OCI-LY7 (cell line): Measurements from ENCODE around the gene HUNK. TPM values are rescaled to one million over a fixed set of nuclear protein-coding genes. Genes with fewer than 3 reads are reported as not detected.

Experiments used
- BruUV-seq: library from RNA; stranded (reverse); fragments of 400-500 nt; replicated peaks from 2 replicates; lab custom pipeline; 2021; lab: Mats Ljungman, UMichigan
- CTCF ChIA-PET: fragments of 300-600 bp; sonication (Branson Sonifier 250); formaldehyde crosslinking; loops from one replicate; lab custom pipeline; 2022; ENCODE audit warnings: antibody characterized with exemption; ENCODE audit not compliant: unreplicated experiment; lab: Charles Lee
- POLR2A ChIA-PET: fragments of 300-600 bp; sonication (Branson Sonifier 250); formaldehyde crosslinking; loops from one replicate; lab custom pipeline; 2022; ENCODE audit warnings: antibody characterized with exemption; lab: Charles Lee
- DNase-seq: peaks from one replicate; pipeline ENCODE4 v3.0.0-alpha.2; 2015; ENCODE audit warnings: low spot score
- H2AFZ ChIP-seq: fragments of 200-600 bp; sonication (generic), shearing (Covaris generic); 2 replicates; pipeline ENCODE4 v1.6.1; 2014; ENCODE audit warnings: mild to moderate bottlenecking, antibody characterized with exemption, low read length, moderate library complexity
- H3K27ac ChIP-seq: fragments of 200-600 bp; sonication (generic); 2 replicates; pipeline ENCODE4 v1.5.1; 2014; ENCODE audit warnings: mixed run types, low read depth, mild to moderate bottlenecking, moderate library complexity, low read length, inconsistent platforms; ENCODE audit not compliant: poor library complexity, severe bottlenecking
- H3K36me3 ChIP-seq: fragments of 200-600 bp; sonication (generic); 2 replicates; pipeline ENCODE4 v1.6.1; 2014; ENCODE audit warnings: mild to moderate bottlenecking, antibody characterized with exemption, low read length, moderate library complexity, mixed read lengths; ENCODE audit not compliant: insufficient read depth
- H3K4me1 ChIP-seq: fragments of 200-600 bp; sonication (generic); 2 replicates; pipeline ENCODE4 v1.5.1; 2014; ENCODE audit warnings: mild to moderate bottlenecking, low read length; ENCODE audit not compliant: insufficient read depth, poor library complexity, severe bottlenecking
- H3K4me2 ChIP-seq: fragments of 200-600 bp; sonication (generic); 2 replicates; pipeline ENCODE4 v1.6.1; 2014; ENCODE audit warnings: mild to moderate bottlenecking, low read length
- H3K4me3 ChIP-seq: fragments of 200-600 bp; sonication (generic); 2 replicates; pipeline ENCODE4 v1.5.1; 2014; ENCODE audit warnings: mild to moderate bottlenecking, low read depth, low read length; ENCODE audit not compliant: poor library complexity, severe bottlenecking
- H3K79me2 ChIP-seq: fragments of 200-600 bp; sonication (generic); 2 replicates; pipeline ENCODE4 v1.6.1; 2016; ENCODE audit warnings: low read depth, mild to moderate bottlenecking, low read length, moderate library complexity, mixed read lengths; ENCODE audit not compliant: insufficient read depth
- H3K9me2 ChIP-seq: fragments of 200-600 bp; sonication (generic); 2 replicates; pipeline ENCODE4 v1.6.1; 2016; ENCODE audit warnings: mild to moderate bottlenecking, low read length, mixed read lengths; ENCODE audit not compliant: insufficient read depth
- H3K9me3 ChIP-seq: fragments of 200-600 bp; sonication (generic); 2 replicates; pipeline ENCODE4 v1.6.1; 2014; ENCODE audit warnings: mild to moderate bottlenecking, mixed run types, low read length, mixed read lengths
- H4K20me1 ChIP-seq: fragments of 200-600 bp; sonication (generic); 2 replicates; pipeline ENCODE4 v1.6.1; 2014; ENCODE audit warnings: mild to moderate bottlenecking, antibody characterized with exemption, low read length, moderate library complexity, mixed read lengths; ENCODE audit not compliant: insufficient read depth
- EZH2phosphoT487 ChIP-seq: fragments of 200-600 bp; sonication (generic); IDR thresholded peaks from 2 replicates; pipeline ENCODE4 v1.6.1; 2018; ENCODE audit warnings: low read depth, borderline replicate concordance, mild to moderate bottlenecking, mixed run types, antibody characterized with exemption, low read length, moderate library complexity, mixed read lengths
- intact Hi-C: fragments of 100-400 bp; cut with micrococcal nuclease; formaldehyde crosslinking; loops from one replicate; pipeline ENCODE4 v1.10.0; 2022; ENCODE audit not compliant: unreplicated experiment
- total RNA-seq, 2 experiments: library from RNA; depleted of rRNA in 1 of 2; stranded (reverse); fragments of >200 nt in 1 of 2; shearing (Covaris generic) in 1 of 2; gene quantifications; 2 replicates each; pipeline ENCODE4 v1.2.3, GENCODE V29; 2014 to 2022
- TF ChIP-seq, protein P1 (sequence below): fragments of 200-600 bp; sonication (generic); conservative IDR thresholded peaks from 2 replicates; pipeline ENCODE4 v1.5.1; 2014; ENCODE audit warnings: mild to moderate bottlenecking, antibody characterized with exemption, low read length, moderate library complexity, mixed read lengths

Gene HUNK
- total RNA-seq, 2 experiments from 2014 or later, result 0.35 to 5.5 TPM

DNA sequence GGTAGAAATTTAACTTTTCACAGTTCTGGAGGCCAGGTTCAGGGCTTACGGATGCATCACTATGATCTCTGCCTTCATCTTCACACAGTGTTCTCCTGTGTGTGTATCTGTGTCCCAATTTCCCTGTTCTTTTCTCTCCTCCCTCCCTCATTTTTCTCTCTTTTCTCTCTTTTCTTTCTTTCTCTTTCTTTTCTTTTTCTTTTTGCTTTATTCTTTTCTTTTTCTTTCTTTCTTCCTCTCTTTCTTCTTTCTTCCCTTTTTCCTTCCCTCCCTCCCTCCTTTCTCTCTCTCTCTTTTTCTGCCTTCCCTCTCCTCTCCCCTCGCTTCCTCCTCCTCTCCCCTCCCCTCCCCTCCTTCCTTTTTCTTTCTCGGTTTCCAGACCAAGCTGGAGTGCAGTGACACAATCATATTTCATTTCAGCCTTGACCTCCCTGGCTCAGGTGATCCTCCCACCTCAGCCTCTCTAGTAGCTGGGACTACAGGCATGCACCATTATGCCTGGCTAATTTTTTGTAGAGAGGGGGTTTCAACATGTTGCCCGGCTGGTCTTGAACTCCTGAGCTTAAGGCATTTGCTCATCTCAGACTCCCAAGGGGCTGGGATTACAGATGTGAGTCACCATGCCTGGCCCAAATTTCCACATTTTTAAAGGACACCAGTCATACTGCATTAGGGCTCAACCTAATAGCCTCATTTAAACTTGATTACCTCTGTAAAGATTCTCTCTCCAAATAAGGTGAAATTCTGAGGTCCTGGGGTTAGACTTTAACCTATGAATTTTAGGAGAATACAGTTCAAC lies 115.9 kb downstream of the HUNK start:
- BruUV-seq, result no TSS peak
- Histone ChIP-seq H3K36me3 (no peaks in the 10 kb centered on the region), H3K27ac (no peak overlapping the region), H3K9me2 (no peaks in the 10 kb centered on the region), H2AFZ (no peak overlapping the region), H3K9me3 (no peaks in the 10 kb centered on the region), H3K79me2 (no peaks in the 10 kb centered on the region), H3K4me3 (no peak overlapping the region), H3K4me1 (no peaks in the 10 kb centered on the region), H4K20me1 (no peaks in the 10 kb centered on the region), H3K4me2 (no peak overlapping the region)
- CTCF ChIA-PET, result no interaction called here
- intact Hi-C loops, result no loop called here
- POLR2A ChIA-PET, result interaction anchor here (0.6 to 0.7 kb wide), 3 partner anchors 44 to 140 kb away, joined by 3 to 5 read pairs (median 3); no protein-coding TSS in a partner anchor
- no peak for DNase-seq
- TF ChIP-seq EZH2phosphoT487, result no peak
- TF ChIP-seq, protein P1, sequence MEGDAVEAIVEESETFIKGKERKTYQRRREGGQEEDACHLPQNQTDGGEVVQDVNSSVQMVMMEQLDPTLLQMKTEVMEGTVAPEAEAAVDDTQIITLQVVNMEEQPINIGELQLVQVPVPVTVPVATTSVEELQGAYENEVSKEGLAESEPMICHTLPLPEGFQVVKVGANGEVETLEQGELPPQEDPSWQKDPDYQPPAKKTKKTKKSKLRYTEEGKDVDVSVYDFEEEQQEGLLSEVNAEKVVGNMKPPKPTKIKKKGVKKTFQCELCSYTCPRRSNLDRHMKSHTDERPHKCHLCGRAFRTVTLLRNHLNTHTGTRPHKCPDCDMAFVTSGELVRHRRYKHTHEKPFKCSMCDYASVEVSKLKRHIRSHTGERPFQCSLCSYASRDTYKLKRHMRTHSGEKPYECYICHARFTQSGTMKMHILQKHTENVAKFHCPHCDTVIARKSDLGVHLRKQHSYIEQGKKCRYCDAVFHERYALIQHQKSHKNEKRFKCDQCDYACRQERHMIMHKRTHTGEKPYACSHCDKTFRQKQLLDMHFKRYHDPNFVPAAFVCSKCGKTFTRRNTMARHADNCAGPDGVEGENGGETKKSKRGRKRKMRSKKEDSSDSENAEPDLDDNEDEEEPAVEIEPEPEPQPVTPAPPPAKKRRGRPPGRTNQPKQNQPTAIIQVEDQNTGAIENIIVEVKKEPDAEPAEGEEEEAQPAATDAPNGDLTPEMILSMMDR, result no peak

DNA sequence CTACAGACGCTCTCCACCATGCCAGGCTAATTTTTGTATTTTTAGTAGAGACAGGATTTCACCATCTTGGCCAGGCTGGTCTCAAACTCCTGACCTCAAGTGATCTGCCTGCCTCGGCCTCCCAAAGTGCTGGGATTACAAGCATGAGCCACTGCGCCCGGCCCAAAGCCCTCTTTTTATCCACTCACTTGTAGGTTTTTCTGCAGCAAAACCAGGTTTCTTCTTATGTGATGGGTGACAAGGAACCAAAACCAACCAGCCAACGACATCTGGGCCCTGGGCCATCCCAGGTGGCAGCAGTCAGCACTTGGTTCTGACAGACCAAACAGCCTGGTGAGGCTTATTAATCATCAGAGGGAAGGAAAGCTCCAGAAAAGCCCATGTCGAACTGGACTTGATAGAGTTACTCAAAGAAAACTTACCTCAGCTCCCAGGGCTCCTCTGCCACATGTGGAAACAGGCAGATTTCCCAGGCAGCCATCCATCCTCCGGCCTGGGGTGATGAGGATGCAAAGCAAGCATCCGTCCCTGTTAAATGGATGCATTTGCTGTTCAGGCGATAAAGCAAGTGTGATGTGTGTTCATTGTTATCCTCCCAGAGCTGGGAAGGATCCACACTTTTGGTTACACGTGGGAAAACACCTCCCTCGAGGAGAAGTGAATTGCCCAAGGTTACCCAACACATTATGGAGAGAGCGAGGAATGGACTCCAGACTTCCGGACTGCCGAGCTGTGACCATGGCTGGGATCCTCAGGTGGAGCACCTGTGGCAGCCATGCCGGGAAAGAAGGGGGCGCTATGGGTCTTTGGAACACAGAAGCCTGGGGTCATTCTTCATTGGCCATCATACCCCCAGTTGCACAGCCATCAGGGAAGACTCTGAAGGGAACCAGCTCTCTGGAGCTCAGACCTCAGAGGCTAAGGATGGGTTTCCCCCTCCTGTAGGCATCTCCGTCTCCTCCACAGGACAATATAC lies 118.8 kb downstream of the HUNK start:
- H3K9me2 ChIP-seq, result no peaks in the 10 kb centered on the region
- POLR2A ChIA-PET, result no interaction called here
- no peaks in the 10 kb centered on the region for H3K4me1 ChIP-seq
- no peak overlapping the region for H3K27ac ChIP-seq
- H3K36me3 ChIP-seq, result no peaks in the 10 kb centered on the region
- no peaks in the 10 kb centered on the region for H3K79me2 ChIP-seq
- no TSS peak for BruUV-seq
- no peaks in the 10 kb centered on the region for H3K9me3 ChIP-seq
- no peak overlapping the region for H3K4me3 ChIP-seq
- DNase-seq, result no peak
- no peak overlapping the region for H2AFZ ChIP-seq
- H3K4me2 ChIP-seq, result no peak overlapping the region
- CTCF ChIA-PET, result no interaction called here
- intact Hi-C loops, result no loop called here
- TF ChIP-seq, protein P1, result 0 out of 2 replicates have a peak, but pooled peaks have one; percentile 25
- TF ChIP-seq EZH2phosphoT487, result no peak
- H4K20me1 ChIP-seq, result no peaks in the 10 kb centered on the region
